NCI-H1417 treated with DMSO at 0.1 percent for 48 hours (cell line): ENCODE measurements around the gene GANAB.
"Not testable (repeated sequence)": the region's sequence is repeated elsewhere in the genome, so short reads cannot be mapped to it uniquely, and the experiment has no call there.

ENCODE experiments used
- DNase-seq: peaks from one replicate; lab custom pipeline; 2025; lab: John Stamatoyannopoulos, UW

GANAB gene

GRCh38 chr11:62645946-62646824, at the start of gene GANAB:
TSS of gene GANAB (minus strand) at chr11:62646613. CDS start at chr11:62646599, 14 bp downstream.
- DNase-seq = peak; percentile 93

GRCh38 chr11:62694455-62695167, 48.2 kb upstream of the GANAB start:
- DNase-seq = no peak

GRCh38 chr11:62693624-62694023, 47.2 kb upstream of the GANAB start:
- DNase-seq = not testable (repeated sequence)

GRCh38 chr11:62689421-62690183, 43.2 kb upstream of the GANAB start, which contains the start of gene LRRN4CL:
TSS of gene LRRN4CL (minus strand) at chr11:62689530. CDS start at chr11:62688508, 1,022 bp downstream.
- DNase-seq = no peak

- no peak for DNase-seq
Observed at GRCh38 chr11:62688491-62688890, 42.1 kb upstream of the GANAB start.

- DNase-seq = no peak
Observed at GRCh38 chr11:62687508-62688396, 41.3 kb upstream of the GANAB start.

- DNase-seq = no peak
Observed at GRCh38 chr11:62682518-62682917, 36.1 kb upstream of the GANAB start.

GRCh38 chr11:62680825-62681240, 34.4 kb upstream of the GANAB start:
- DNase-seq = no peak

- peak; percentile 22 for DNase-seq
Observed at GRCh38 chr11:62678770-62679696, 32.6 kb upstream of the GANAB start, which contains the start of gene UBXN1. TSS of gene UBXN1 (minus strand) at chr11:62679073. CDS start at chr11:62678923, 150 bp downstream.

GRCh38 chr11:62678433-62678769, 32.0 kb upstream of the GANAB start:
- no peak for DNase-seq

- no peak for DNase-seq
Observed at GRCh38 chr11:62677714-62678113, 31.3 kb upstream of the GANAB start.

- DNase-seq = no peak
Observed at GRCh38 chr11:62677156-62677555, 30.7 kb upstream of the GANAB start.

- no peak for DNase-seq
Observed at GRCh38 chr11:62676698-62677097, 30.3 kb upstream of the GANAB start.

GRCh38 chr11:62675415-62675814, 29.0 kb upstream of the GANAB start:
- not testable (repeated sequence) for DNase-seq

- DNase-seq = no peak
Observed at GRCh38 chr11:62673196-62673525, 26.7 kb upstream of the GANAB start.

- peak; percentile 20 for DNase-seq
Observed at GRCh38 chr11:62671608-62672389, 25.4 kb upstream of the GANAB start, which contains the start of the genes LBHD1 and UQCC3. TSS of gene LBHD1 (minus strand) at chr11:62672267. CDS start at chr11:62670031, 2,236 bp downstream. TSS of gene UQCC3 (plus strand) at chr11:62671673. CDS start at chr11:62671746, 73 bp downstream.

GRCh38 chr11:62671236-62671607, 24.8 kb upstream of the GANAB start:
- DNase-seq = no peak

- no peak for DNase-seq
Observed at GRCh38 chr11:62669420-62670161, 23.2 kb upstream of the GANAB start.
